ENCODE measurements around the gene KREMEN2.

DNA sequence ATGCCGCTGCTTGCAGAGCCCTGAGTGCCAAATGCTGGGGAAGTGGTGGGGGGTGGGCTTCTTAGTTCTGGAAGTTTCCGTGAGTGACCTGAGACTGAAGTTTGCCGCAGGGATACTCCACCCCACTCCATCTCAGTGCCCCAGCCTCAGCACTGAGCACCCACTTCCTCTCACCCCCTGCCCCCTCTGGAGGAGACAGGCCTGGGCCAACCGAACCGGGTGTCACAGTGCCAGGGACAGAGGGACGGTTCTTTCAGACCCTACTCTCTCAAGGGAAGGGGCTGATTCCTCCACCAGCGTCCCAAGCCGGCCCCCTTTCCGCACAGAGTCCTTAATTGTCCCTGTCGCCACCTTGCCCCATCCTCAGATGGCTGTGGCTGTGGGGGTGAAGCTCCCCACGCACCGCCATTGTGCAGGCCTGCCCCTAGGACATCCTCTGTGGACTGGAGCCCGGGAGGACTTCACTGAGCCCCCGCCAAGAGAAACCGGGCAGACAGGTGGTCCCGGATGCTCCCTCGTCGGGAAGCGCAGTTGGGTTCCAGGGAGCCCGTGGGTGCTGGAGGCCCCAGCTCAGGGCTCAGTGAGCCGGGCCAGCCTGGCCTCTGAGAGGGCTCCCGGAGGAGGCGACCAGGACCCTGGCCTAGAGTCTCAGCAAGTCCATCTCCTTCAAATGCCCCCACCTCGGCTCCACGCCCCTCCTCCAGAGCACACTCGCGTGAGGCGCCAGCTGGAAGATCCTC, 1.6 kb upstream of the KREMEN2 start:
- TF ChIP-seq POLR2AphosphoS5 (IDR thresholded peaks at IDR 0.05; ENCODE audit: control insufficient read depth, insufficient read depth, low read depth, low read length) = no peak
- no peak for TF ChIP-seq RBM39 (optimal IDR thresholded peaks at IDR 0.05; ENCODE audit: low read depth, low read length)
- no peak for TF ChIP-seq EP300 (IDR thresholded peaks at IDR 0.05; ENCODE audit: low read length)
- no peak for TF ChIP-seq CREM (IDR thresholded peaks at IDR 0.05; ENCODE audit: low read depth)
- TF ChIP-seq FOXM1 (IDR thresholded peaks at IDR 0.05; ENCODE audit: low read depth) = no peak
- no peak for TF ChIP-seq FOXM1 (CRISPR knock-in tag; IDR thresholded peaks at IDR 0.05; ENCODE audit: low read depth)
- TF ChIP-seq FOSL1 (tag; conservative IDR thresholded peaks at IDR 0.05) = no peak
- TF ChIP-seq L3MBTL2 (IDR thresholded peaks at IDR 0.05) = no peak
- no peak for TF ChIP-seq FUS (optimal IDR thresholded peaks at IDR 0.05; ENCODE audit: low read depth, low read length)
- TF ChIP-seq, protein P1, sequence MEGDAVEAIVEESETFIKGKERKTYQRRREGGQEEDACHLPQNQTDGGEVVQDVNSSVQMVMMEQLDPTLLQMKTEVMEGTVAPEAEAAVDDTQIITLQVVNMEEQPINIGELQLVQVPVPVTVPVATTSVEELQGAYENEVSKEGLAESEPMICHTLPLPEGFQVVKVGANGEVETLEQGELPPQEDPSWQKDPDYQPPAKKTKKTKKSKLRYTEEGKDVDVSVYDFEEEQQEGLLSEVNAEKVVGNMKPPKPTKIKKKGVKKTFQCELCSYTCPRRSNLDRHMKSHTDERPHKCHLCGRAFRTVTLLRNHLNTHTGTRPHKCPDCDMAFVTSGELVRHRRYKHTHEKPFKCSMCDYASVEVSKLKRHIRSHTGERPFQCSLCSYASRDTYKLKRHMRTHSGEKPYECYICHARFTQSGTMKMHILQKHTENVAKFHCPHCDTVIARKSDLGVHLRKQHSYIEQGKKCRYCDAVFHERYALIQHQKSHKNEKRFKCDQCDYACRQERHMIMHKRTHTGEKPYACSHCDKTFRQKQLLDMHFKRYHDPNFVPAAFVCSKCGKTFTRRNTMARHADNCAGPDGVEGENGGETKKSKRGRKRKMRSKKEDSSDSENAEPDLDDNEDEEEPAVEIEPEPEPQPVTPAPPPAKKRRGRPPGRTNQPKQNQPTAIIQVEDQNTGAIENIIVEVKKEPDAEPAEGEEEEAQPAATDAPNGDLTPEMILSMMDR (IDR thresholded peaks at IDR 0.05 in 2 of 3, conservative IDR thresholded peaks at IDR 0.05 in 1 of 3; ENCODE audit: insufficient read depth in 2 of 3, low read depth in 1 of 3, low read length in 3 of 3) = no peak
- no peak for TF ChIP-seq NFIC (IDR thresholded peaks at IDR 0.05)
- TF ChIP-seq FOXA3 (CRISPR knock-in tag; conservative IDR thresholded peaks at IDR 0.05 in 1 of 2, IDR thresholded peaks at IDR 0.05 in 1 of 2) = no peak
- TF ChIP-seq SP1 (CRISPR knock-in tag; IDR thresholded peaks at IDR 0.05) = no peak
- TF ChIP-seq, protein P2, sequence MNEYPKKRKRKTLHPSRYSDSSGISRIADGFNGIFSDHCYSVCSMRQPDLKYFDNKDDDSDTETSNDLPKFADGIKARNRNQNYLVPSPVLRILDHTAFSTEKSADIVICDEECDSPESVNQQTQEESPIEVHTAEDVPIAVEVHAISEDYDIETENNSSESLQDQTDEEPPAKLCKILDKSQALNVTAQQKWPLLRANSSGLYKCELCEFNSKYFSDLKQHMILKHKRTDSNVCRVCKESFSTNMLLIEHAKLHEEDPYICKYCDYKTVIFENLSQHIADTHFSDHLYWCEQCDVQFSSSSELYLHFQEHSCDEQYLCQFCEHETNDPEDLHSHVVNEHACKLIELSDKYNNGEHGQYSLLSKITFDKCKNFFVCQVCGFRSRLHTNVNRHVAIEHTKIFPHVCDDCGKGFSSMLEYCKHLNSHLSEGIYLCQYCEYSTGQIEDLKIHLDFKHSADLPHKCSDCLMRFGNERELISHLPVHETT (CRISPR knock-in tag; conservative IDR thresholded peaks at IDR 0.05 in 1 of 2, IDR thresholded peaks at IDR 0.05 in 1 of 2) = no peak

All from K562 (cell line).